Measurements from ENCODE around the gene TRIM46. TPM values are rescaled to one million over a fixed set of nuclear protein-coding genes. Genes with fewer than 3 reads are reported as not detected.

Gene TRIM46
- total RNA-seq, 1 experiment from 2014 or later, result 18.4 TPM

GRCh38 chr1:155130272-155131006 lies 43.2 kb upstream of the TRIM46 start:
- WGBS (ENCODE audit: extremely low coverage, insufficient read length, low lambda C conversion rate), result no CpG with 5 or more reads among the region's 6 CpGs
- H3K18ac ChIP-seq (ENCODE audit: insufficient read length, low read depth, low read length), result no peak overlapping the region
- H3K23ac ChIP-seq (ENCODE audit: insufficient read length, low read depth, low read length), result no peak overlapping the region
- no peak overlapping the region for H2BK5ac ChIP-seq (ENCODE audit: insufficient read length, low read length)
- H3K4me1 Mint-ChIP-seq, result peaks cover 52 to 57% of the 10 kb centered on the region in 2 experiments
- no peak overlapping the region for H3K9ac ChIP-seq (ENCODE audit: extremely low read depth, insufficient read length, low read length)
- H4K5ac ChIP-seq (ENCODE audit: insufficient read length, low read depth, low read length), result no peak overlapping the region
- H4K20me1 ChIP-seq (ENCODE audit: control insufficient read depth, insufficient read depth, insufficient read length), result peaks cover 2% of the 10 kb centered on the region
- no peaks in the 10 kb centered on the region for H3K79me1 ChIP-seq (ENCODE audit: insufficient read depth, low read depth, low read length, poor library complexity, severe bottlenecking)
- H2BK15ac ChIP-seq (ENCODE audit: low read depth, low read length), result no peak overlapping the region
- no peaks in the 10 kb centered on the region; a peak in 1 of 5 replicates for H3K9me3 Mint-ChIP-seq
- H2AFZ ChIP-seq (ENCODE audit: low read length), result no peak overlapping the region
- no peak overlapping the region for H2AK5ac ChIP-seq (ENCODE audit: insufficient read length, low read length)
- peaks cover 32% of the 10 kb centered on the region for H3K23me2 ChIP-seq (ENCODE audit: insufficient read length, low read depth, low read length, poor library complexity, severe bottlenecking)
- no peaks in the 10 kb centered on the region for H3K9me3 ChIP-seq (ENCODE audit: control insufficient read depth, low read depth, low read length)
- no peak overlapping the region for H3K56ac ChIP-seq (ENCODE audit: insufficient read length, low read depth, low read length)
- no peak overlapping the region for H2BK20ac ChIP-seq (ENCODE audit: low read depth, low read length, poor library complexity, severe bottlenecking)
- no peak overlapping the region for H3T11ph ChIP-seq (ENCODE audit: low read length)
- H3K14ac ChIP-seq (ENCODE audit: insufficient read depth, low read length), result no peak overlapping the region
- H3K4me2 ChIP-seq (ENCODE audit: insufficient read depth, insufficient read length, low read length), result peak overlapping the region; percentile 41
- no peak overlapping the region for H2BK12ac ChIP-seq (ENCODE audit: insufficient read length, low read depth, low read length)
- no peak overlapping the region for H3K4ac ChIP-seq (ENCODE audit: low read depth, low read length)
- no peak for DNase-seq
- no peak overlapping the region for H2BK120ac ChIP-seq (ENCODE audit: low read depth, low read length, poor library complexity, severe bottlenecking)
- peak overlapping the region in 1 of 3 experiments; percentile 25; a peak in 2 of 7 replicates for H3K27ac Mint-ChIP-seq
- H3K27ac ChIP-seq (ENCODE audit: insufficient read length, low read depth, low read length), result no peak overlapping the region
- no peak overlapping the region for H4K8ac ChIP-seq (replicated peaks; ENCODE audit: insufficient read length, low read depth, low read length)
- no peaks in the 10 kb centered on the region; the same call in 1 of the 2 replicates for H3K4me1 ChIP-seq (ENCODE audit: insufficient read depth, low read length)
- TF ChIP-seq CTCF (conservative IDR thresholded peaks at IDR 0.05), result no peak
- peaks cover 2 to 12% (median 6%) of the 10 kb centered on the region in 3 experiments; a peak in 6 of 7 replicates for H3K36me3 Mint-ChIP-seq (ENCODE audit: insufficient read depth in 1 of 3, low read depth in 3 of 3)
- H3K27me3 Mint-ChIP-seq (ENCODE audit: low read depth), result peaks cover 66% of the 10 kb centered on the region
- peaks cover 24% of the 10 kb centered on the region; the same call in 1 of the 2 replicates for H3K27me3 ChIP-seq (ENCODE audit: insufficient read depth, low read length)
- H3K4me3 Mint-ChIP-seq, result peak overlapping the region; percentile 37 to 82; a peak in 4 of 5 replicates
- no peak overlapping the region for H4K91ac ChIP-seq (ENCODE audit: insufficient read length, low read depth, low read length)
- no peaks in the 10 kb centered on the region for H3K79me2 ChIP-seq (ENCODE audit: insufficient read depth, low read length)

Measured in H9 (cell line).